Effector memory CD4-positive, alpha-beta T cell (primary cell): ENCODE measurements around the gene TP53INP2.
"Not testable (repeated sequence)": the region's sequence is repeated elsewhere in the genome, so short reads cannot be mapped to it uniquely, and the experiment has no call there.

Experiments
- DNase-seq, 3 donors: peaks; one replicate each; pipeline ENCODE4 v3.0.0-alpha.2; 2020
- H3K27ac ChIP-seq: 2 replicates; pipeline ENCODE4 v1.7.0; 2013; ENCODE audit warnings: mild to moderate bottlenecking, low read length, moderate library complexity; ENCODE audit not compliant: insufficient read depth, poor library complexity, severe bottlenecking
- H3K27me3 ChIP-seq: replicated peaks from 2 replicates; pipeline ENCODE4 v1.7.0; 2013; ENCODE audit warnings: mild to moderate bottlenecking, low read length; ENCODE audit not compliant: insufficient read depth, control insufficient read depth, poor library complexity, severe bottlenecking
- H3K36me3 ChIP-seq: 2 replicates; pipeline ENCODE4 v1.7.0; 2013; ENCODE audit warnings: mild to moderate bottlenecking, low read length, moderate library complexity; ENCODE audit not compliant: control insufficient read depth, insufficient read depth
- H3K4me1 ChIP-seq: 2 replicates; pipeline ENCODE4 v1.7.0; 2013; ENCODE audit warnings: low read length, mild to moderate bottlenecking; ENCODE audit not compliant: control insufficient read depth, insufficient read depth, poor library complexity, severe bottlenecking
- H3K4me3 ChIP-seq: 2 replicates; pipeline ENCODE4 v1.7.0; 2013; ENCODE audit warnings: low read length, low read depth, mild to moderate bottlenecking; ENCODE audit not compliant: insufficient read depth, poor library complexity, severe bottlenecking
- H3K9me3 ChIP-seq: 2 replicates; pipeline ENCODE4 v1.7.0; 2013; ENCODE audit warnings: mild to moderate bottlenecking, low read length, moderate library complexity; ENCODE audit not compliant: control insufficient read depth

Gene TP53INP2

DNA sequence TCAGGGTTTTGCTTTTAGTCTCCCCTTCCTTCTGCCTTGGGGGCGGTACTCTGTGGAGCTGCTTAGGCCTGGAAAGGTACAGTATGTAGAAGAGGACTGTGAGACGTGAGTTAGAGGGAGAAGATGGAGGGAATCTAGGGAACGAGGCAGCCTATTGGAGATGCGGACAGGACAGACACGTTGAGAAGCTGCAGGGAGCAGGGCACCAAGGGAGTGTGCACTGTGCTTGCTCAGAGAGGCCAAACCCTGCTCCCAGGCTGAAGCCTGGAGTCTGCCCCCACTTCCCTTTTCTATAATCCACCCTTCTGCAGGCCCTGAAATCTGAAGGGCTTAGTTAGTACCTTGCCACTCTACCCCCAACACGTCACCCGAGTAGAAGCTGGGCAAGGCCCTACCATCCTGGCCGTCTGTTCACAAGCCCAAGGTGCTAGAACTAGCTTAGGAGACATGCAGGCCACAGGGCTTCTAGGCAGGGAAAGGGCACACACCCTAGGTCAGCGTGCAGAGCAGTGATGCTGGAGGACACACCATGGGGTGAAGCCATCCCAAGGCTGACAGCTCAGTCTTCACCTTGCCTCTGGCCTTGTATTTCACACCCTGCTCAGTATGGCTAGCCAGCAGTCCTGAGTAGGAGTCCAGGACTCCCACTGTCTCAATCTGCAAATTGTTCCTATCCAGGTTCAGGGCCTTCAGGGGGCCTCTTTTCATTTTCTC is 6.9 kb downstream of the TP53INP2 start:
- peaks cover 11% of the 10 kb centered on the region for H3K36me3 ChIP-seq
- H3K4me1 ChIP-seq: peaks cover 16% of the 10 kb centered on the region
- no peak overlapping the region for H3K4me3 ChIP-seq
- no peaks in the 10 kb centered on the region for H3K27me3 ChIP-seq
- H3K9me3 ChIP-seq: no peaks in the 10 kb centered on the region
- no peak overlapping the region for H3K27ac ChIP-seq
- no peak for DNase-seq

DNA sequence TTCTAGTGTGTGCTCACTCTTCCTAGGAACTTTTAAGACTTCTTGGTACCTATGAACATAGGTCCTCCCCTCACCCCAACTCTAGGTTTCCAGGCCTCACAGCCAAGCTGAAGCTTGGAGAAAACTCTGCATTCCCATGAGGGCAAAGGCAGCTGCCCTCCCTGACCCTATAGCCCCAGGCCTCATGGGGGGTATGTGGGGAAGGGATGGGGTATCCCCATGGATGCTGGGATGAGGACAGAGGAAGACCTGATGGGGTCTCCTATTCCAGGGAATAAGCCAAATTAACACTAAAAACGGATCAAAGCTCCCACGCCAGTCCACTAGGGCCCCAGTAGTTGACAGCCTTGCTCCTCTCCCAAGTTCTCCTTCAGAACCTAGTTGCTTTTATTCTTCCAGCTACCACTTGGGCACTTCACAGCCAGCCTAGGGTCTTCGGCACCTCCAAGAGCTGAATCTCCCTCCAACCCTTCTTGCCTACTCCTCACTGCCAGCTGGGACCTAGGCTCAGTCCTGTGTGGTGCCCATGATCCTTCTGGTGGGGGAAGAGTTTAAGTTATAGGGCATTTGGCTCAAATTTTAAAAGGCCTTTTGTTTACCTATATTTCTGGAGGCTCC is 7.8 kb downstream of the TP53INP2 start:
- Histone ChIP-seq H3K4me1 (peaks cover 16% of the 10 kb centered on the region), H3K4me3 (no peak overlapping the region), H3K9me3 (no peaks in the 10 kb centered on the region), H3K36me3 (peaks cover 11% of the 10 kb centered on the region), H3K27ac (no peak overlapping the region), H3K27me3 (no peaks in the 10 kb centered on the region)
- no peak for DNase-seq

- H3K36me3 ChIP-seq: peaks cover 11% of the 10 kb centered on the region
- H3K4me1 ChIP-seq: peaks cover 16% of the 10 kb centered on the region
Measured at GRCh38 chr20:34712525-34713192, 8.5 kb downstream of the TP53INP2 start.

DNA sequence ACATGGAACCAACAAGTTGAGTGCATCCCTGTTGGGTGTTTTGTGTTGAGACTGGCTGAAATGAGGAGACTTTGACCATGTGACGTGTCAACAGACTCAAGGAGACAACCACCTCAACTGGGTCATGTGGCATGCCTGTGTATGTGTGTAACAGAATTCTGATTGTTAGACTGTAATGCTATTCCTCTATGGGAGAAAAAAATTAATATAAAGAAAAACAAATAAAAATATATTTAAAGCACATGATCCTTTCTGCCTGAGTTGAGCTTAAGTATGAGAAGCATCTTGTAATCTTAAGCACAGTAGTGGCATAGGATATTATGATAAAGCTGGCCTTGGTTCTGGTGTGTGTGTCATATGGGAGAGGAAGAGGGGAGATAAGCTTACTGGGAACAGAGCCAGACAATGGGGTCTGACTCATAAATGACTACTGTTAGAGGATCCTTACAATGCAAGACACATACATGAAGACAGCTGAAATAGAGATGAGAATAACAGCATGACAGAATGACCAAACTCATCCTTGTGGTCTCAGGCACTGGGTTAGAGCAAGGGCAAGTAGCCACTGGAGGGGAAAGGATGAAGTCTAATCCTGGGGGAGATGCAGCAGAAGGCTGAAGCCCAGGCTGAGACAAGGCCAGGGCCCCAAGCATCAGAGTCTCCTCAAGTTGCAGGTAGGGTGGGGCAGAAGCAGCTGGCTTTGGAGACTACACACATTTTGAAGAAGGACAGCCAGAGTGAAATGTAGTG is 9.2 kb downstream of the TP53INP2 start:
- H3K27me3 ChIP-seq: no peaks in the 10 kb centered on the region
- no peak overlapping the region for H3K27ac ChIP-seq
- DNase-seq: no peak
- peaks cover 16% of the 10 kb centered on the region for H3K4me1 ChIP-seq
- H3K9me3 ChIP-seq: no peaks in the 10 kb centered on the region
- H3K4me3 ChIP-seq: no peak overlapping the region
- H3K36me3 ChIP-seq: peaks cover 11% of the 10 kb centered on the region

More at GRCh38 chr20:34712525-34713192, 8.5 kb downstream of the TP53INP2 start:
- H3K4me3 ChIP-seq: no peak overlapping the region
- no peaks in the 10 kb centered on the region for H3K27me3 ChIP-seq
- no peaks in the 10 kb centered on the region for H3K9me3 ChIP-seq
- no peak overlapping the region for H3K27ac ChIP-seq
- no peak for DNase-seq

DNA sequence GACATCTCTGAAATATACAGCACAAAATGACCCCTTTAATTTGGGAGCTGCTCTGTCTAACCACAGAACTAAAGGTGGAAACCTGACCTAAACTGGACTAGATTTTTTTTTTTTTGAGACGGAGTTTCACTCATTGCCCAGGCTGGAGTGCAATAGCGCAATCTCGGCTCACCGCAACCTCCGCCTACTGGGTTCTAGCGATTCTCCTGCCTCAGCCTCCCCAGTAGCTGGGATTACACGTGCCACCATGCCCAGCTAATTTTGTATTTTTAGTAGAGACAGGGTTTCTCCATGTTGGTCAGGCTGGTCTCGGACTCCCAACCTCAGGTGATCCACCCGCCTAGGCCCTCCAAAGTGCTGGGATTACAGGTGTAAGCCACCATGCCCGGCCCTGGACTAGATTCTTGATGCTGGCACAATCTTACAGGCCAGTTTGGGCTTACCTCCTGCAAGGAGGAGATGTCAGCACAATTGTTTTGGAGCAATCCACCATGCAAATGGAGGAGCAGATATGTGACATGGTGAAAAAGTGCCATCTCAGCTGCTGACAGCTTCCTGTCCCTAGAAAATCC is 9.9 kb downstream of the TP53INP2 start:
- H3K4me3 ChIP-seq, DNase-seq, H3K9me3 ChIP-seq, H3K27ac ChIP-seq, H3K27me3 ChIP-seq: not testable (repeated sequence)
- Histone ChIP-seq H3K4me1 (peaks cover 10% of the 10 kb centered on the region), H3K36me3 (peaks cover 11% of the 10 kb centered on the region)

DNA sequence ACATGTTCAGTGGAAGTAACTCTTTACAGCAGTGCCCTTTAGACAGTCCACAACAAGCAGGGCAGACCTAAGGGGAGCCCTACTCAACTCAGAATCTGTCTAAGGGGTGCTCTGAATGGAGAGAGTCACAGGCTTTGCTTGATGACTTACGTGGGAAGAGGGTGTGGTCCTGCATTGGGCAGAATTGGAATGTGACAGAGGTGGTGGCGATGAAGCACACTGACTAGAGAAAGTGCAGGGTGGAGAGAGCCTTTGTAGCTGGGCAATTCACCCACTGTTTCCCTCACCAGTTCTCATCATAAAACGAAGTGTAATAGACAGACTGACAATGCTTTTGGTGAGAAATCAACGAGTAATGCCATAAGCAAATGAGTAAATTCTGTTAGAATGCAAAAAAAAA is 11.2 kb downstream of the TP53INP2 start:
- Histone ChIP-seq H3K36me3 (peaks cover 13% of the 10 kb centered on the region), H3K4me3 (no peak overlapping the region), H3K4me1 (peaks cover 2% of the 10 kb centered on the region), H3K27me3 (no peaks in the 10 kb centered on the region), H3K27ac (no peak overlapping the region), H3K9me3 (no peaks in the 10 kb centered on the region)
- DNase-seq: no peak

- no peaks in the 10 kb centered on the region for H3K4me1 ChIP-seq
- no peak overlapping the region for H3K4me3 ChIP-seq
- no peaks in the 10 kb centered on the region for H3K27me3 ChIP-seq
- no peak for DNase-seq
- H3K27ac ChIP-seq: no peak overlapping the region
- H3K9me3 ChIP-seq: no peaks in the 10 kb centered on the region
- H3K36me3 ChIP-seq: peaks cover 21% of the 10 kb centered on the region
Measured at GRCh38 chr20:34716921-34717229, 12.7 kb downstream of the TP53INP2 start.

GRCh38 chr20:34717230-34718095 is 13.3 kb downstream of the TP53INP2 start:
- H3K9me3 ChIP-seq: no peaks in the 10 kb centered on the region
- H3K4me1 ChIP-seq: no peaks in the 10 kb centered on the region
- peaks cover 21% of the 10 kb centered on the region for H3K36me3 ChIP-seq
- no peaks in the 10 kb centered on the region for H3K27me3 ChIP-seq
- H3K4me3 ChIP-seq: no peak overlapping the region
- DNase-seq: no peak
- no peak overlapping the region for H3K27ac ChIP-seq
